Measurements from ENCODE around the gene SAMD4B.

- TF ChIP-seq POLR2A (IDR thresholded peaks at IDR 0.05) (no peak), CTCF (IDR thresholded peaks at IDR 0.05) (no peak)
Measured at GRCh38 chr19:39335168-39335548, 7.1 kb upstream of the SAMD4B start.

Measured in prostate gland (tissue), 2 donors.